ENCODE measurements around the gene HDHD2.
"Not testable (repeated sequence)": the region's sequence is repeated elsewhere in the genome, so short reads cannot be mapped to it uniquely, and the experiment has no call there.

DNA sequence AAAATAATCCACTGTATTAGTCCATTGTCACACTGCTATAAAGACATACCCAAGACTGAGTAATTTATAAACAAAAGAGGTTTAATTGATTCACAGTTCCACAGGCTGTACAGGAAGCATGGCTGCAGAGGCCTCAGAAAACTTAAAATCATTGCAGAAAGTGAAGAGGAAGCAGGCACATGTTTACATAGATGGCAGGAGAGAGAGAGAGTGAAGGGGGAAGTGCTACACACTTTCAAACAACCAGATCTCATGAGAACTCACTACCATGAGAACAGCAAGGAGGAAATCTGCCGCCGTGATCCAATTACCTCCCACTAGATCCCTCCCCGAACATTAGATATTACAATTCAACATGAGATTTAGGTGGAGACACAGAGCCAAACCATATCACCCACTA lies 45.7 kb upstream of the HDHD2 start:
- TF ChIP-seq, protein P1, sequence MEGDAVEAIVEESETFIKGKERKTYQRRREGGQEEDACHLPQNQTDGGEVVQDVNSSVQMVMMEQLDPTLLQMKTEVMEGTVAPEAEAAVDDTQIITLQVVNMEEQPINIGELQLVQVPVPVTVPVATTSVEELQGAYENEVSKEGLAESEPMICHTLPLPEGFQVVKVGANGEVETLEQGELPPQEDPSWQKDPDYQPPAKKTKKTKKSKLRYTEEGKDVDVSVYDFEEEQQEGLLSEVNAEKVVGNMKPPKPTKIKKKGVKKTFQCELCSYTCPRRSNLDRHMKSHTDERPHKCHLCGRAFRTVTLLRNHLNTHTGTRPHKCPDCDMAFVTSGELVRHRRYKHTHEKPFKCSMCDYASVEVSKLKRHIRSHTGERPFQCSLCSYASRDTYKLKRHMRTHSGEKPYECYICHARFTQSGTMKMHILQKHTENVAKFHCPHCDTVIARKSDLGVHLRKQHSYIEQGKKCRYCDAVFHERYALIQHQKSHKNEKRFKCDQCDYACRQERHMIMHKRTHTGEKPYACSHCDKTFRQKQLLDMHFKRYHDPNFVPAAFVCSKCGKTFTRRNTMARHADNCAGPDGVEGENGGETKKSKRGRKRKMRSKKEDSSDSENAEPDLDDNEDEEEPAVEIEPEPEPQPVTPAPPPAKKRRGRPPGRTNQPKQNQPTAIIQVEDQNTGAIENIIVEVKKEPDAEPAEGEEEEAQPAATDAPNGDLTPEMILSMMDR (IDR thresholded peaks at IDR 0.05), result not testable (repeated sequence)
- not testable (repeated sequence) for TF ChIP-seq POLR2A (IDR thresholded peaks at IDR 0.05)

Data from tibial nerve (tissue), 3 donors.